ENCODE results near the gene ADPGK.

DNA sequence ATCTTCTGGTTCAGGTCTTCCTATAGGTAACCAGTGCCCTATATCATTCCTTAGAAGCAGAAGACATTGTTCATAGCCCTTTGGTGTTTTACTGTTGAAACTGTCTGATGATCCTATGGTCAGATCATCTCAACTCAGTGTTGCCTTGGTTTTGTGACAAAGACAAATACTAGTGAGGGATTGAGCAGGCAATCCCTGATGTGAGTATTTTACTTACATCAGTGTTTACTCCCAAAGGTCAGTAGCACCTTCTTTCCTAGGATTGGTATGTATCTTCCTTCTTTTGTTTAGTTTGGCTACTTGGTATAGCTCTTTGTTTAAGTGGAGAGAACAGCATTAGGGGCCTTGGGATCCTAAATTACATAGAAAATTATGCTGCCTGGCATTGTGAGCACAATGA, 56.4 kb downstream of the ADPGK start:
- TF ChIP-seq, protein P1, sequence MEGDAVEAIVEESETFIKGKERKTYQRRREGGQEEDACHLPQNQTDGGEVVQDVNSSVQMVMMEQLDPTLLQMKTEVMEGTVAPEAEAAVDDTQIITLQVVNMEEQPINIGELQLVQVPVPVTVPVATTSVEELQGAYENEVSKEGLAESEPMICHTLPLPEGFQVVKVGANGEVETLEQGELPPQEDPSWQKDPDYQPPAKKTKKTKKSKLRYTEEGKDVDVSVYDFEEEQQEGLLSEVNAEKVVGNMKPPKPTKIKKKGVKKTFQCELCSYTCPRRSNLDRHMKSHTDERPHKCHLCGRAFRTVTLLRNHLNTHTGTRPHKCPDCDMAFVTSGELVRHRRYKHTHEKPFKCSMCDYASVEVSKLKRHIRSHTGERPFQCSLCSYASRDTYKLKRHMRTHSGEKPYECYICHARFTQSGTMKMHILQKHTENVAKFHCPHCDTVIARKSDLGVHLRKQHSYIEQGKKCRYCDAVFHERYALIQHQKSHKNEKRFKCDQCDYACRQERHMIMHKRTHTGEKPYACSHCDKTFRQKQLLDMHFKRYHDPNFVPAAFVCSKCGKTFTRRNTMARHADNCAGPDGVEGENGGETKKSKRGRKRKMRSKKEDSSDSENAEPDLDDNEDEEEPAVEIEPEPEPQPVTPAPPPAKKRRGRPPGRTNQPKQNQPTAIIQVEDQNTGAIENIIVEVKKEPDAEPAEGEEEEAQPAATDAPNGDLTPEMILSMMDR (IDR thresholded peaks at IDR 0.05) = no peak
- TF ChIP-seq POLR2A (IDR thresholded peaks at IDR 0.05) = no peak

Data from transverse colon (tissue), 3 donors.